GM20431 (cell line): ENCODE results near the gene SPIRE1.
"Not testable (repeated sequence)": the region's sequence is repeated elsewhere in the genome, so short reads cannot be mapped to it uniquely, and the experiment has no call there.

Source experiments
- in situ Hi-C: fragments of 300-500 bp; cut with MseI, MboI; formaldehyde crosslinking; loops from one replicate; pipeline ENCODE4 v1.15.0; 2020; ENCODE audit warnings: low sequenced_read_pairs; ENCODE audit not compliant: unreplicated experiment

The SPIRE1 gene

DNA sequence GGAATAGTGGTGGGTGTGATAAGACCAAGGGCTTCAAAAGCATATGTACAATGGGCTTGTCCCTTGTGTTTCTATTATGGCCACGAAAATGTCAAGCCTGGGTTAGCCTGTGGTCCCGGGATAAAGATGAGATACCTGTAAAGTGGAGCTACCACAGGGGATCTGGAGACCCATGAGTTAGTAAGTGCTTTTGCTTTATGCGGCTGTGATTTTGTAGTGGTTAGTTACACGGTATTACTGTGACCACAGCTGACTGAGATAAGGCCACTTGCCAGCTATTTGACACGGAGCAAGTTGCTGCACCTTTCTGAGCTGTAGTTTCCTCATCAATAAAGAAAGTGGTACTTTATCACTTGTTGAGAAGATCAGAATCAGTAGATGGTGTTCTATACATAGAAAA is 150.9 kb downstream of the SPIRE1 start:
- in situ Hi-C loops = no loop called here

DNA sequence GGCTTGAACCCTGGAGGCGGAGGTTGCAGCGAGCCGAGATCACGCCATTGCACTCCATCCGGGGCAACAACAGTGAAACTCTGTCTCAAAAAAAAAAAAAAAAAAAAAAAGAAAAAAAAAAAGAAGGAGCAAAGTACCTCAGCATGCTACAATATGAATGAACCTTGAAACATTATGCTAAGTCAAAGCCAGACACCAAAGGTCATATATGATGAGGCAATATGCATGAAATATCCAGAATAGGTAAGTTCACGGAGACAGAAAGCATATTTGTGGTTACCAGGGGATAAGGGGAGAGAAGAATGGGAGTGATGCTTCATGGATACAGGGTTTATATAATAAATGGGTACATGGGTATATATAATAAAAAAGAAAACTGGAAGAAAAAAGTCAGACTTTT is 156.9 kb downstream of the SPIRE1 start:
- in situ Hi-C loops = no loop called here

DNA sequence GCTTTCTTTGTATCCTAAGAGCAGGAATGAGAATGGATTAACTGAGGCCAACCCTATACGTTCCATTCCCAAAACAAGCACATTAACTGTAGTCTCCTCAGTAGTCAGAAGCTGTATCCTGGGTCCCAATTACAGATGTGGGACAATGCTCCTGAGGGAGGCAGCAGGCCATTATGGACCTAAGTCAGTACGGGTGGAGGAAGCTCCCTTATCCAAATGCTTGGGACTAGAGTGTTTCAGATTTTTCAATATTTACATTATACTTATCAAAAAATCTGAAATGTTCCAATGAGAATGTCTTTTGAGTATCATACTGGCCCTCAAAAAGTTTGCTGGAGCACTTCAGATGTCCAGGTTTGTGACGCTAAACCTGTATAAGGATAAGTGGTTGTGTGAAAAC is 160.1 kb downstream of the SPIRE1 start:
- in situ Hi-C loops = no loop called here

- in situ Hi-C loops = no loop called here
These were observed 160.6 kb downstream of the SPIRE1 start for GRCh38 chr18:12497296-12497695.

- in situ Hi-C loops = no loop called here
These were observed 165.0 kb downstream of the SPIRE1 start for GRCh38 chr18:12492907-12493306.

DNA sequence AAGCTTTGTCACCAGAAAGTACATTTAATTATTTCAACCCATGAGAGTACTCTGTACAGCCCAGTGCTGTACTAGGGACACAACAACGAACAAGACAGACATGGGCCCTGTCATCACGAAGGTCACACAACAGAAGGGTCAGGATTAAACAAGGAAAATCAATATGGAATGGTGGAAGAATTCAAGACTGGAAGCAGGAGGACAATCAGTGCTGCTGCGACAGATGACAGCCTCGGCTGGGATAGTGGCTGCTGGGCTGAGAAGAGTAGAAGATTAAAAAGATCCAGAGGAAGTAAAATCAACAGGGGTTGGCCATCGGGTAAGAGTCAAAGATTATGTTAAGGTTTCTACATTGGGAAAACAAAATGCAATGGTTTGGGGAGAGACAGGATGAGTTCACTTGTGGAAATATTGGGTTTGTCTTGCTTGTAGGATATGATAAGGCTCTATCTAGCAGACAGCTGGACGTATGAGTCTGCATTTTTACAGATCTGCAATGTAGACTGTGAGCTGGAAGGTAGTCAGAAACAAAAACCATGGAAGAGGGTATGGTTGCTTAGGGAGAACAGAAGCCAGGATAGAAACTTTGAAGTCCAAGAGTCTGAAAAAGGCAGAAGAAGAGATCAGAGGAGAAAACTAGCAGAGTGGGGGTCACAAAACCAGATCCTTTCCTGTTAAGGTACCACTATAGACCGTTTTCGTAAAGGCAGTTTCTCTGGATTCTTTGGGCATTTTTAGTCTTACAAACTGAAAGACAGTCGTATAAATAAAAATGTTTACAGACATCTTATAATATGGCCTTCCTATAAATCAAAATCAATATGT is 166.1 kb downstream of the SPIRE1 start:
- in situ Hi-C loops = no loop called here

GRCh38 chr18:12485479-12486105 is 172.3 kb downstream of the SPIRE1 start:
- in situ Hi-C loops = no loop called here

DNA sequence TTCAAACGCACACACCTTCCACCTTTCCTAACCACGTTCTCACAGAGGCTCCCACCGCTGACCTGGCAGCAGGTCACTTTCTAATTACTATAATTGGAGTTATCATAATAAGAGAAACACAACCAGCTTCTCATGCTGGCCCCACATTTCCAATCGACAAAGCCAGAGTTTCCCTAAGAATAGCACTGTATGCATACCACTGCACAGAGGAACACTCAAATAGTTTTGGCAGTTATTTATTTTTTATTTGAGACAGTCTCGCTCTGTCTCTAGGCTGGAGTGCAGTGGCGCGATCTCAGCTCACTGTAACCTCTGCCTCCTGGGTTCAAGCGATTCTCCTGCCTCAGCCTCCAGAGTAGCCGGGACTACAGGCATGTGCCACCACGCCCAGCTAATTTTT is 176.0 kb downstream of the SPIRE1 start:
- in situ Hi-C loops = not testable (repeated sequence)

GRCh38 chr18:12479982-12480381 is 177.9 kb downstream of the SPIRE1 start:
- in situ Hi-C loops = no loop called here

GRCh38 chr18:12479536-12479935 is 178.4 kb downstream of the SPIRE1 start:
- in situ Hi-C loops = no loop called here

DNA sequence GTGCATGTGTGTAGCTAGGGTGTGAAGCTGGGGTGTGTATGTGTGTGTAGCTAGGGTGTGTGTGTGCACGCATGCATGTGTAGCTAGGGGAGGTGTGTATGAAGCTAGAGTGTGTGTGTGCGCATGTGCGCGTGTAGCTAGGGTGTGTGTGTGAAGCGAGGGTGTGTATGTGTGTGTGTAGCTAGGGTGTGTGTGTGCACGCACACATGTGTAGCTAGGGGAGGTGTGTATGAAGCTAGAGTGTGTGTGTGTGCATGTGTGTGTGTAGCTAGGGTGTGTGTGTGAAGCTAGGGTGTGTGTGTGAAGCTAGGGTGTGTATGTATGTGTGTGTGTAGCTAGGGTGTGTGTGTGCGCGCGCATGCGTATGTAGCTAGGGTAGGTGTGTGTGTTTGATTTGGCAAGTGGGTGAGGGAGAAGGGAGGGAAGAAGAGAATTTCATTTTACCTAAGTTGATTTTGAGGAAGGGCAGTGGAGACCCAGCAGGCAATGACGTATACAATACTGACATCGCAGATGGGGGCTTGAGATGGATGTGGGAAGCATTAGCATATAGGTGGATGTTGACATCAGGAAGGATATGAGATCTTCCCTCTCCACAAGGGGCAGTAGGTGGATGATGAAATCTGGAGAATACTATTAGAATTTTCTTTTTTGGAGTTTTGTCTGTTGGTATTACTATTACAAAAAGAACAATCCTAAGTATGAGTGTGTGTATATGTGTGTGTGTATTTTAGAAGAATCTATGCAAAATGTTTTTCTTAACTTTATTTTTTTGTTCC is 179.4 kb downstream of the SPIRE1 start:
- in situ Hi-C loops = no loop called here

DNA sequence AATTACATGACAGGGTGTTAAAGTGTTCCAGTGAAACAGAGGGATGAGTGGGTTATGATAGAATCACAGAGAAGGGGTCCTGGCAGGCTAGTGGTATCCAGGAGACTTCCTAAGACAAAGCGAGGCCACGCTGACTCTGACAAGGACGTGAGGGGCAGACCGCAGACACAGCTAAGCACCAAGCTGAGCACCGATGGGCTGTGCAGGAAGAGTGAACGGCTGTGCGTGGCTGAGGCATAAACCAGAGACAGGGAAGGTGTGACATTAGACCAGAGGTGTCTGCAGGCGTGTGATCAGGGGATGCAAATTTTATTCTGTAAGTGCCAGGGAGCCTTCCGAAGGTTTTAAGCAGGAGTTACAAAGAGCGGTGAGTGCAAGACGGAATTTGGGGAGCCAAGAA is 180.3 kb downstream of the SPIRE1 start:
- in situ Hi-C loops = no loop called here

- in situ Hi-C loops = no loop called here
These were observed 181.0 kb downstream of the SPIRE1 start for GRCh38 chr18:12476955-12477354.

GRCh38 chr18:12474876-12475275 is 183.0 kb downstream of the SPIRE1 start:
- in situ Hi-C loops = no loop called here

- in situ Hi-C loops = no loop called here
These were observed 183.8 kb downstream of the SPIRE1 start for GRCh38 chr18:12474146-12474545.

DNA sequence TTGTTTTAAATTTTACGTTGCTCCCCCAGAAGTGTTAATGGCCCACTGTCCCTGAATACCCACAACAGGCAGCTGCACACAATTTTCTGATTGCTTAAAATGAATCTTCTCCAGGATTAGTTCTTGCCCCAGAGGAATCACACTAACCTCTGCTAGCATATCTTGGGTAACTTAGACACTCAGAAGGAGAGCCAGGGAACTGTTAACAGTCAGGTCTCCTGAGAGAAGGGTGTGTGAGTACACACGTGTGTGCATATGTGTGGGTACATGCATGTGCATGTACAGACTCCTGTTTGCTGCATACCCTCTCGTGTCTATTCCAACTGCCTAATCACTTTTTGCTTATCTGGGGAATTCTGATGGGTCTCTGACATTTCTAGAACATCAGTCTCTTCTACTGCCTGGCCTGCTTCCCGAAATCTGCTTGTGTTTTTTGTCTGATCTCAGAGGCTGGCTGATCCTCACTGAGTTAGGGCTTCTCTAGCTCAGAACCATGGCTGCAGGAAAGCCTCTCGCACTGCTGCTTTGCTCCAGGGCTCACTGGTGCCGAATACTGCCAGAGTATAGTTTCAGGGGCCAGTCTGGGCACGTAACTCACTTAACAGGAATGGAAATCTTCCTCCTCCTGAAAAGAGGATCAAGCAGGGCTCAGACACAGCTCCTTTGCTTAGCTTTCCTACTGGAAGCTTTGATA is 187.4 kb downstream of the SPIRE1 start:
- in situ Hi-C loops = no loop called here

- in situ Hi-C loops = no loop called here
These were observed 189.5 kb downstream of the SPIRE1 start for GRCh38 chr18:12468445-12468844.

DNA sequence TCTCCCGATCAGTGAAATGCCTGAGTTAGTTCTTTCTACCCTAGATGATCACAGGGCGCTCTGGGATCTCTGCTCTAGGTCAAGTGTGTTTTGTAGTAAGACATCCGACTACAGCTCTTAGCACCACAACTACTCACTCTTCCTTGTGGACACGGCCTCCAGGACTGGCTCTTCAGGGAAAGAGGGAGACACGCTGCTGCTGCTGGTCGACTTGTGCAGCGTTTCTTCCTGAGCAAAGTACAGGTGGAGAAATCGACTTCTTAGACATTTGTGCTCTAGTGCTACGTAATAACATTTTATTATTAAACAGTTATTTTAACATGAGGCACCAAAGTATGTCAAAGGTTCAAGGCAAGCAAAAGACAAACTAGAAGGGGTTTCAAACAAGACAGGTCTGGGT is 193.2 kb downstream of the SPIRE1 start:
- in situ Hi-C loops = no loop called here

DNA sequence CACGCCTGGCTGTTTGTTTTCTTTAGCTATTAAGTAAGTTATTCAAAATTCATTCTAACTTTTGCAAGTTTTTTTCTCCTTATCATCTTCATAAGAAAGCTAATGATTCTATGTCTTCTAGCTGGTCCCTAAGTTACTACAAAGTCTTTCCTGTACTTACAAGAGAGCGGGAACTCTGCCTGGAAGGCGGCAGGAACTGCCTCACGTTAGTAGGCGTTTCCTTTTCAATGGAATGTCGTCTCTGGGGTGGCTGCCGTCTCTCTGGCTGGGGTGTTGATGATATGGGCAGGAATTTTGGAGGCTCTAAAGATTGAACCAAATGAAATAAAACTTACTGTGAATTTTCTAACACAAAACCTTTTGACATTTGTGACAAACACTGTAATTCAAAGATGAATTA is 194.7 kb downstream of the SPIRE1 start:
- in situ Hi-C loops = no loop called here

GRCh38 chr18:12462242-12462641 is 195.7 kb downstream of the SPIRE1 start:
- in situ Hi-C loops = no loop called here
